ENCODE results near the gene NTHL1.
"Not testable (repeated sequence)": the region's sequence is repeated elsewhere in the genome, so short reads cannot be mapped to it uniquely, and the experiment has no call there.

The NTHL1 gene

GRCh38 chr16:2036200-2036966 is 11.3 kb downstream of the NTHL1 start:
- ChIA-PET CTCF (no interaction called here), POLR2A (interaction anchor here (1.5 to 3.3 kb wide), 2 partner anchors 11 to 72 kb away, joined by 5 to 10 read pairs; partner anchors contain the start of genes NTHL1, RPS2 and TSC2)
- TF ChIP-seq LEF1 (IDR thresholded peaks at IDR 0.05; ENCODE audit: borderline replicate concordance), result no peak
- no peak for TF ChIP-seq HDGF (IDR thresholded peaks at IDR 0.05; ENCODE audit: borderline replicate concordance)
- DNase-seq (ENCODE audit: extremely low spot score), result no peak

GRCh38 chr16:2035431-2036199 is 12.0 kb downstream of the NTHL1 start:
- ChIA-PET CTCF (no interaction called here), POLR2A (interaction anchor here (1.5 to 3.3 kb wide), 2 partner anchors 12 to 71 kb away, joined by 5 to 10 read pairs; partner anchors contain the start of genes NTHL1, RPS2 and TSC2)
- DNase-seq (ENCODE audit: extremely low spot score), result no peak
- TF ChIP-seq CTBP1 (IDR thresholded peaks at IDR 0.05; ENCODE audit: borderline replicate concordance) (no peak), HDGF (IDR thresholded peaks at IDR 0.05; ENCODE audit: borderline replicate concordance) (no peak), FOXK2 (IDR thresholded peaks at IDR 0.05) (no peak), TARDBP (IDR thresholded peaks at IDR 0.05) (no peak), ZNF384 (IDR thresholded peaks at IDR 0.05) (no peak), L3MBTL2 (conservative IDR thresholded peaks at IDR 0.05) (no peak), FOXA1 (IDR thresholded peaks at IDR 0.05) (no peak)

GRCh38 chr16:2034696-2035430 is 12.8 kb downstream of the NTHL1 start:
- POLR2A ChIA-PET, result interaction anchor here (1.5 to 3.3 kb wide), 2 partner anchors 12 to 70 kb away, joined by 5 to 10 read pairs; partner anchors contain the start of genes NTHL1, RPS2 and TSC2
- TF ChIP-seq PKNOX1 (IDR thresholded peaks at IDR 0.05), result no peak
- no peak for TF ChIP-seq TARDBP (IDR thresholded peaks at IDR 0.05)
- no peak for TF ChIP-seq ZNF384 (IDR thresholded peaks at IDR 0.05)
- no peak for TF ChIP-seq BHLHE40 (IDR thresholded peaks at IDR 0.05; ENCODE audit: borderline replicate concordance)
- no peak for TF ChIP-seq CTBP1 (IDR thresholded peaks at IDR 0.05; ENCODE audit: borderline replicate concordance)
- TF ChIP-seq SP1 (IDR thresholded peaks at IDR 0.05), result no peak
- TF ChIP-seq HDGF (IDR thresholded peaks at IDR 0.05; ENCODE audit: borderline replicate concordance), result no peak
- TF ChIP-seq ARNT (IDR thresholded peaks at IDR 0.05), result no peak
- no peak for TF ChIP-seq FOXA1 (IDR thresholded peaks at IDR 0.05)
- TF ChIP-seq FOXK2 (IDR thresholded peaks at IDR 0.05), result no peak
- no peak for TF ChIP-seq SUZ12 (IDR thresholded peaks at IDR 0.05)
- TF ChIP-seq L3MBTL2 (conservative IDR thresholded peaks at IDR 0.05), result no peak
- no peak for TF ChIP-seq FOXM1 (IDR thresholded peaks at IDR 0.05; ENCODE audit: borderline replicate concordance)
- TF ChIP-seq LEF1 (IDR thresholded peaks at IDR 0.05; ENCODE audit: borderline replicate concordance), result no peak
- TF ChIP-seq ELF4 (IDR thresholded peaks at IDR 0.05), result no peak
- no peak for TF ChIP-seq NFRKB (IDR thresholded peaks at IDR 0.05)
- DNase-seq (ENCODE audit: extremely low spot score), result no peak
- CTCF ChIA-PET, result no interaction called here

GRCh38 chr16:2033909-2034695 is 13.5 kb downstream of the NTHL1 start:
- CTCF ChIA-PET; DNase-seq (ENCODE audit: extremely low spot score); POLR2A ChIA-PET: not testable (repeated sequence)

GRCh38 chr16:2033057-2033908 is 14.4 kb downstream of the NTHL1 start:
- ChIA-PET POLR2A (interaction anchor here (0.7 to 1.0 kb wide), 2 partner anchors 121 to 170 kb away, joined by 3 read pairs; no protein-coding TSS in a partner anchor), CTCF (no interaction called here)
- no peak for TF ChIP-seq FOXK2 (IDR thresholded peaks at IDR 0.05)
- TF ChIP-seq L3MBTL2 (conservative IDR thresholded peaks at IDR 0.05), result no peak
- no peak for TF ChIP-seq ZNF384 (IDR thresholded peaks at IDR 0.05)
- no peak for TF ChIP-seq NFRKB (IDR thresholded peaks at IDR 0.05)
- TF ChIP-seq BHLHE40 (IDR thresholded peaks at IDR 0.05; ENCODE audit: borderline replicate concordance), result no peak
- TF ChIP-seq FOXM1 (IDR thresholded peaks at IDR 0.05; ENCODE audit: borderline replicate concordance), result no peak
- no peak for TF ChIP-seq HDGF (IDR thresholded peaks at IDR 0.05; ENCODE audit: borderline replicate concordance)
- no peak for TF ChIP-seq CTBP1 (IDR thresholded peaks at IDR 0.05; ENCODE audit: borderline replicate concordance)
- TF ChIP-seq TARDBP (IDR thresholded peaks at IDR 0.05), result no peak
- no peak for TF ChIP-seq ELF4 (IDR thresholded peaks at IDR 0.05)
- TF ChIP-seq LEF1 (IDR thresholded peaks at IDR 0.05; ENCODE audit: borderline replicate concordance), result no peak
- no peak for TF ChIP-seq ARNT (IDR thresholded peaks at IDR 0.05)
- no peak for TF ChIP-seq SUZ12 (IDR thresholded peaks at IDR 0.05)
- TF ChIP-seq FOXA1 (IDR thresholded peaks at IDR 0.05), result no peak
- TF ChIP-seq SP1 (IDR thresholded peaks at IDR 0.05), result no peak
- TF ChIP-seq PKNOX1 (IDR thresholded peaks at IDR 0.05), result no peak
- DNase-seq (ENCODE audit: extremely low spot score), result no peak

Measured in HEK293T (cell line).